IMR-90 (cell line): ENCODE results near the gene C19orf53.

Experiments used
- BHLHE40 ChIP-seq: fragments of 150-350 bp; IDR thresholded peaks from 2 replicates; pipeline ENCODE4 v1.6.1; 2016; ENCODE audit warnings: mild to moderate bottlenecking, low read depth, low read length
- CEBPB ChIP-seq: IDR thresholded peaks from 2 replicates; pipeline ENCODE4 v1.6.1; 2012; ENCODE audit warnings: low read depth, low read length, improper control_type of control experiment
- CHD1 ChIP-seq: IDR thresholded peaks from 2 replicates; pipeline ENCODE4 v1.6.1; 2012; ENCODE audit warnings: low read depth, low read length, improper control_type of control experiment
- POLR2A ChIP-seq: IDR thresholded peaks from 2 replicates; pipeline ENCODE4 v1.6.1; 2012; ENCODE audit warnings: mild to moderate bottlenecking, low read depth, low read length
- RAD21 ChIP-seq: IDR thresholded peaks from 2 replicates; pipeline ENCODE4 v1.6.1; 2012; ENCODE audit warnings: low read length, improper control_type of control experiment
- RCOR1 ChIP-seq: IDR thresholded peaks from 2 replicates; pipeline ENCODE4 v1.6.1; 2012; ENCODE audit warnings: mild to moderate bottlenecking, low read length, improper control_type of control experiment; ENCODE audit not compliant: insufficient replicate concordance
- TF ChIP-seq, protein P1 (sequence below): conservative IDR thresholded peaks from 2 replicates; pipeline ENCODE4 v1.5.1; 2012; ENCODE audit warnings: mild to moderate bottlenecking, low read depth, low read length, improper control_type of control experiment
- TF ChIP-seq, protein P2 (sequence below): fragments of 150-350 bp; IDR thresholded peaks from 2 replicates; pipeline ENCODE4 v1.6.1; 2017; ENCODE audit warnings: mild to moderate bottlenecking, antibody characterized with exemption, low read length, low read depth

DNA sequence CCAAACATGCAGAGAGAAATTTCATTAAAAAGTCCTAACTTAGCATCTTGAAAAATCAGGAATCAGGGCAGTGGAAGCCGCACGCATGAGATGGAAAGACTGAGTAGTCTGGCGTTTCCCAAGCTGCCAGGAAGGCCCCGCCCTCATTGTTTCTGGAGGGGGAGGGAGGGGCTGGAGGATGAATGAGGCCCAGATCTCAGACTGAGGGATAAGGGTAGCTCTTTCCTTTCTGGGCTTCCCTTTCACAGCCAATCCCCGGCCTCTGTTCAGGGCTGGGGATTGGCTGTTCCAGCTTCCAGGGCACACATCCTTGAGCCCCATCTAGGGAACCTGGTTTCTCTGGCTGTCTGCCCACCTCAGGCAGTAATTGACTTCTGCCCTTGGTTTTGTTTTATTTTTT lies 7.3 kb downstream of the C19orf53 start:
- no peak for TF ChIP-seq POLR2A
- no peak for TF ChIP-seq RCOR1
- peak; percentile 58; the same call in 1 of the 2 replicates for TF ChIP-seq CEBPB
- no peak; the same call in 1 of the 2 replicates for TF ChIP-seq BHLHE40
- TF ChIP-seq, protein P1, sequence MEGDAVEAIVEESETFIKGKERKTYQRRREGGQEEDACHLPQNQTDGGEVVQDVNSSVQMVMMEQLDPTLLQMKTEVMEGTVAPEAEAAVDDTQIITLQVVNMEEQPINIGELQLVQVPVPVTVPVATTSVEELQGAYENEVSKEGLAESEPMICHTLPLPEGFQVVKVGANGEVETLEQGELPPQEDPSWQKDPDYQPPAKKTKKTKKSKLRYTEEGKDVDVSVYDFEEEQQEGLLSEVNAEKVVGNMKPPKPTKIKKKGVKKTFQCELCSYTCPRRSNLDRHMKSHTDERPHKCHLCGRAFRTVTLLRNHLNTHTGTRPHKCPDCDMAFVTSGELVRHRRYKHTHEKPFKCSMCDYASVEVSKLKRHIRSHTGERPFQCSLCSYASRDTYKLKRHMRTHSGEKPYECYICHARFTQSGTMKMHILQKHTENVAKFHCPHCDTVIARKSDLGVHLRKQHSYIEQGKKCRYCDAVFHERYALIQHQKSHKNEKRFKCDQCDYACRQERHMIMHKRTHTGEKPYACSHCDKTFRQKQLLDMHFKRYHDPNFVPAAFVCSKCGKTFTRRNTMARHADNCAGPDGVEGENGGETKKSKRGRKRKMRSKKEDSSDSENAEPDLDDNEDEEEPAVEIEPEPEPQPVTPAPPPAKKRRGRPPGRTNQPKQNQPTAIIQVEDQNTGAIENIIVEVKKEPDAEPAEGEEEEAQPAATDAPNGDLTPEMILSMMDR = no peak
- TF ChIP-seq, protein P2, sequence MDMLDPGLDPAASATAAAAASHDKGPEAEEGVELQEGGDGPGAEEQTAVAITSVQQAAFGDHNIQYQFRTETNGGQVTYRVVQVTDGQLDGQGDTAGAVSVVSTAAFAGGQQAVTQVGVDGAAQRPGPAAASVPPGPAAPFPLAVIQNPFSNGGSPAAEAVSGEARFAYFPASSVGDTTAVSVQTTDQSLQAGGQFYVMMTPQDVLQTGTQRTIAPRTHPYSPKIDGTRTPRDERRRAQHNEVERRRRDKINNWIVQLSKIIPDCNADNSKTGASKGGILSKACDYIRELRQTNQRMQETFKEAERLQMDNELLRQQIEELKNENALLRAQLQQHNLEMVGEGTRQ = no peak
- no peak for TF ChIP-seq RAD21
- no peak for TF ChIP-seq CHD1
